GM18498 (cell line): ENCODE measurements around the gene PRPF40B.
"Not testable (repeated sequence)": the region's sequence is repeated elsewhere in the genome, so short reads cannot be mapped to it uniquely, and the experiment has no call there.

Experiments used
- ATAC-seq: cut with Tn5 transposase; IDR thresholded peaks from one replicate; pipeline ENCODE4 v1.9.1; 2021; ENCODE audit warnings: mild to moderate bottlenecking, moderate library complexity; ENCODE audit not compliant: unreplicated experiment

Gene PRPF40B

DNA sequence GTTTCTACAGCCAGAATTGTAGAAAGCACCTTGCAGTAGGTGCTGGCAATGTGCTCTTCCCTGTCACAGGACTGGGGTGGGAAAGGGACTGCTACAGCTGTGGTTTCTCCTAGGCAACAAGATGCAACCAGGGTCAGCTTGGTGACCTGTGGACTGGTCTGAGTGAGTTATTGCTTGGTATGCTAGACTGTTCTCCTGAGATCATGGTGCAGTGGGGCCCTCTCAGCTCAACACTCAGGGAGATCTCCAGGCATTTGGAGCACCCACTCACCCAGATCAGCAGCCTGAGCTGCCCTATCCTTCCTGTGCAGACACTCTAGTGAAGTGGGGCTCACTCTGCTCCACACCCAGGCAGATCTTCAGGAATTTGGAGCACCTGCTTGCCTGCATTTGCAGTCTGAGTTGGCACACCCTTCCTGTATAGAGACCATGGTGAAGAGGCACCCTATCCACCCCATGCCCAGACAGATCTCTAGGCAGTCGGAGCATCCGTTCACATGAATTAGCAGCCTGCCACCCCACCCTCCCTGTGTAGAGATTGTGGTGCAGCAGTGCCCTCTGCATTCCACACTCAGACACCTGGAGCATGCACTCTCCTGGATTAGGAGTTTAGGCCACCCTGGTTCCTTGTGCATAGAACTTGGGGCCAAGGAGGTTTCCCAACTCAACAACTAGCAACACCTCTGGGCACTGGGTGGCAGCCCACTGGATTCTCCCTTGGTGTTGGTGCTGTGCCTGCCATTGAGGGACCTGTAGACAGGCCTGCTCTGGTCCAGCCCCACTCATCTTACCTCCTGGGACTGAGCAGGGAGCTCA lies 14.1 kb upstream of the PRPF40B start:
- ATAC-seq, result no peak

DNA sequence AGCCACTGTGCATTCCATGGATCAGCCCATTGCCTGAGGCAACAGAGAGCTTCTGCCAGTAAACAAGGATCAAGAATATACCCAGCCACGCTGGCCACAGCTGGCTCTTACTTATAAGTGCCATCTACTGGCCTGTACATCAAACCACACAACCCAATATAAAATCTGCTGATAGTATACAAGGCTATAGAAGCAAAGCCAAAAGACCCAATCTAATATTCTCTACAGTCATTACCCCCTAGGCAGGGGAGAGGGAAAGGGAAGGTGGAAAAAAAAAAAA lies 13.5 kb upstream of the PRPF40B start:
- ATAC-seq, result no peak

DNA sequence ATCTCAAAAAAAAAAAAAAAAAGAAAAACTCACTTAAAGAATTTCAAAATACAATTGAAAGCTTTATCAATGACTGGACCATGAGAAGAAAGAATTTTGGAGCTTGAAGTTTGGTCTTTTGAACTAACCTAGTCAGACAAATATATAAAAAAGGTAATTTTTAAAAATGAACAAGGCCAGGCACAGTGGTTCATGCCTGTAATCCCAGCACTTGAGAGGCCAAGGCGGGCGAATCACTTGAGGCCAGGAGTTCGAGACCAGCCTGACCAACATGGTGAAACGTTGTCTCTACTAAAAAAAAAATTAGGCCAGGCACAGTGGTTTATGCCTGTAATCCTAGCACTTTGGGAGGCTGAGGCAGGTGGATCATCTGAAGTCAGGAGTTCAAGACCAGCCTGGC lies 12.6 kb upstream of the PRPF40B start:
- not testable (repeated sequence) for ATAC-seq

DNA sequence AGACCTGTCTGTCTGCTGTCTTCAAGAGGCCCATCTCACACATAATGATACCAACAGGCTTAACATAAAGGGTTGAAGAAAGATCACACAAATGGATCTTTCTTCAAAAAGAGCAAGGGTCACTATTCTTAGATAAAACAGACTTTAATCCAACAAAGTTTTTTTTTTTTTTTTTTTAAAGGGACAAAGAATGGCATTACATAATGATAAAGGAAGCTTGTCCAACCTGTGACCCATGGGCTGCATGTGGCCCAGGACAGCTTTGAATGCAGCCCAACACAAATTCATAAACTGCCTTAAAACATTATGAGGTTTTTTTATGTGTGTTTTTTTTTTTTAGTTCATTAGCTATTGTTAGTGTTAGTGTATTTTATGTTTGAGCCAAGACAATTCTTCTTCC lies 11.2 kb upstream of the PRPF40B start:
- ATAC-seq, result no peak

DNA sequence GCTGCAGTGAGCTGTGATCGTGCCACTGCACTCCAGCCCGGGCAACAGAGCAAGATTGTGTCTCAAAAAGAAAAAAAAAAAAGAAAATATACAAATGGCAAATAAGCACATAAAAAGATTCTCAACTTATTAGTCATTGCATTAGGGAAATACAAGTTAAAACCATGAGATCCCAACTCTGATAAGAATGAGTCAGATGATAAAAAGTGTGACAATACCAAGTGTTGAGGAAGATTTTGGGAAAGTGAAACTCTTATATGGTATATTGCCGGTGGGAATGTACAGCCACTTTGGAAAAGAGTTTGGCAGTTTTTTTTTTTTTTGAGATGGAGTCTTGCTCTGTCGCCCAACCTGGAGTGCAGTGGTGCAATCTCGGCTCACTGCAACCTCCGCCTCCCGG lies 7.6 kb upstream of the PRPF40B start:
- no peak for ATAC-seq

DNA sequence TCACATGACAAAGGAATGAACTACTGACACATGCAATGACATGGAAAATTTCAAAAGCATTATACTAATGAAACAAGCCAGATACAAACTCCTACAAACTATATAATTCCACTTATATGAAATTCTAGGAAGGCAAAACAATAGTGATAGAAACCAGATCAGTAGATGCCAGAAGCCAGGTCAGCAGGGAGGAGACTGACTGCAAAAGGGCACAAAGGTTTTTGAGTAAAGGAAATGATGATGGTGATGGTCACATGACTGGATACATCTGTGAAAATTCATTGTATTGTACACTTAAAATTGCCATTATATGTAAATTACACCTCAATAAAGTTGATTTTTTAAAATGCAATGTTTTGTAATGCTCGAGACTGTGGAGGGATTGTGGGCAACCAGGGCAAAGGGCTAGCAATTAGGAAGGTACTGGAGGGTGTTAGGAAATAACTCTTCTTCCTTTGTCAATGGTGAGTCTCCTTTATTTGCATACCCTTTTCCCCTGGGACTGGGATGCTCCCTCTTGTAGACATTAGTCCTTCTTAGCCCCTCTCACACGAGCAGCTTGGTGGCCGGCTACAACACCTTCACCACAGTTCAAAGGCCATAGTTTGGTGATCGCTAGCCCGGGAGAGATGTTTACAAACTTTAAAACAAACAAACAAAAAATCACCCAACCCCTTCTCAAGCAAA lies 6.7 kb upstream of the PRPF40B start:
- no peak for ATAC-seq

DNA sequence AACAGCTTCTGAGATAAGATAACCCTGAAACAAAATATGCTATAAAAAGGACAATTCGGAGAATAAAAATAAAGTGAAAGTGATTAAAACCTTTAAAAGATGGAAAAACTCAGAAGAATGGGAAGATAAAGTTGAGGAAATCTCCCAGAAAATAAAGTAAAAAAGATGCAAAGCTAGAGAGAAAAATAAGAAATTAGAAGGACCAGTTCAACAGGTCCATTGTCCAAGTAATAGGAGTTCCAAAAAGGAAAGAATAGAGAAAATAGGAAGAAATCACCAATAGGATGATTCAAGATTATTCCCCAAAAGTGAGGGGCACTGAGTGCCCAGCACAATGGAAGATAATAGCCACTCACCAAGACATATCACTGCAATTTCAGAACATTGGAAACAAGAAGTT lies 4.8 kb upstream of the PRPF40B start:
- no peak for ATAC-seq

DNA sequence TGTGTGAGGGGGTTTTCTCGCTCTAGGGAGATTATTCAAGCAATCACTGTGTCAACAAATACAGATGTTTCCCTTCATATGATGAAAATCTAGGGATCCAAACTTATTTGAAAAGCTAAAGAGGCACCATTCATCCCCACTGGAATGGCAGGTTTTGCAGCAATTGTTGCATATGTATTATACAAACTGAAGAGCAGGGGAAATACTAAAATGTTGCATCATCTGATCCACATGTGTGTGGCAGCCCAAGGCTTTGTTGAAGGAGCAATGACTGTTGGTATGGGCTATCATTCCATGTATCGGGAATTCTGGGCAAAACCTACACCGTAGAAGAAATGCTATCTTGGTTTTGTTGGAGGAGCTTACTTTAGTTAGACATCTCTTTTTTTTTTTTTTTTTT lies 4.1 kb upstream of the PRPF40B start:
- ATAC-seq, result no peak

DNA sequence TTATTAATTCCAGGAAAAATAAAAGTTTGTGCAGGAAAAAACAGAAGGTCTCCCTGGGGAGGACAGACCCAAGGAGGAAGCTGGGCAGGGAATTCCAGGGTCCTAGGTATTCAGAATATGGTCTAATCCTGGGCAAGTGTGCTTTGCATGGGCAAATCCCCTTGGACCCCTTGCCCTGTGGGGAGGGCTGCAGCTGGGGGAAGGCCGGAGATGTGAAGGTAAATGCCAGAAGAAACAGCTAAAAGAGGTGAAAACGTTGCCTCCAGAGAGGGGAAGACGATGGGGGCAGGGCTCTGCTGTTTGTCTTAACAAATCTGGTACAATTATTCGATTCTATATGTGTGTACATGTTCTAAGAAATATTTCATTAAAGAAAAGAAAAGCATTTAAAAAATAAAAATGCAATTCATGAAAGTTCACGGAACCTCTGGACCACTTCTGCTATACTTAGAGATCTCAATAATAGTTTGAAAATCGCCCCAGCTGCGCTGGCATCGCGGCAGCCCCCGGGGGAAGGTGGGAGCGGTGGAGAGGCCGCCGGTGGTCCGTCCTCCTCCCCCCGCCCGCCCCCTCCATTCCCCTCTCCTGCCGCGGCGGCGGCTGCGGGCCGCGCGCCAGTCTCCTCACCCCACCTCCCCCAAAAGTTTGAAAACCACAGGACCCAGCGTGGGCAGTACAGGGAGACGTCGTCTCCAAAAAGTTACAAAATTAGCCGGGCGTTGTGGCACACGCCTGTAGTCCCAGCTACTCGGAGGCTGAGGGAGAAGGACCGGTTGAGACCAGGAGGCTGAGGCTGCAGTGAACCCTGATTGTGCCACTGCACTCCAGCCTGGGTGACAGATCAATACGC lies 1.5 kb upstream of the PRPF40B start:
- ATAC-seq, result no peak

DNA sequence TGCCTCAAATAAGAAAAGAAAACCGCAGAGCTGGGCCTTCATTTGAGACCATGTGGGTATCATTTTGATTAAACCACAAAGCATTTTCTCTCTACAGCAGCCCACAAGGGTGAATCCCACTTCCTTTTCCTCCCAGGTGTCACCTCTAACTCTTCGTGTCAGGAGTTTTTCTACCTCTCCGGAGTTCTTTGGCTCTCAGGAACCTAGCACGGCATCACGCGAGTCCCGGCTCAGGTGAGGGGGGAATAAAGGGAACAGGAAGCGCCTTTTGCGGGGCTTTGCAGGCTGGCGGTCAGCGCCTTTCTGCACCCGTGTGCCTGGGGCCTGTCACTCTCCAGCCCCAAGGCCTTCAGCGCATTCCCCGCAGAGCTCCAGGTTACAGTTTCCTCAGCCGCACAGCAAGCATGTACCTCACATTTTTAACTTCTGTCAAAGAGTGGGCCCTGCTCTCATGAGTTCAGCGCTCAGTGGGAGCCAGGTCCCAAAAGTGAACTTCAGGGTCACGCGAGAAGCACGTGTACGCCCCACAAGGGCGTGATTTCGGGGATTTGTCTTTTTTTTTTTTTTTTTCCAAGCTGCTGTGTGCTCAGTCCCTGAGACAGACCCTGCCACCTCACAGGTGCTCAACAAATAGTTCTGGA lies 740 bp upstream of the PRPF40B start:
- ATAC-seq, result peak; percentile 33

DNA sequence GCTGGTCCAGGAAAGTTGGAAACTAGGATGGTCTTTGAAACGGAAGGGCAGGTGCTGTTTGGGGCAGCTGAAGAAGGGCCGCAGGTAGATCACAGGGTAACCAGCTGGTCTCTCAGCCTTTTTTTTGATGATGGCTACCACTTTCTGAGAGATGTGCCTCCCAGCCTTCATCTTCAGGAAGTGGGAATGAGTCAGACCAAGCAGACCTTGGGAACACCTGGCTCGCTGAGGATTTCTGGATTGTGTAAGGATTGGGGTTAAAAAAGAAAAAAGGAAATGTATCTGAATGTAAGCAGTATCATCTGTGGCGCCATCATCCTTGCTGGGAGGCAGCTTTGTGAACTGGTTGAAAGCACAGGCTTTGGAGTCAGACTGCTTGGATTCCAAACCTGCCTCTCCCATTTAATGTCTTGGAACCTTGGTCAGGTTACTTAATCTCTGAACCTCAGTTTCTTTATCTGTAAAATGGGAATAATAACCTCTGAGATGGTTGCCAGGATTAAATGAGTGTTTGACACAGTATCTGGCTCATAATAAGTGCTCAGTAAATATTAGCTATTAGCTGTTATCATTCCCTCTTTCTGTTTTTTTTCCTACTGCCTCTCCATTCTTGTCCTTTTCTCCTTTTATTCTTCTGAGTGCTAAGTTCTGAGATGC lies 1.7 kb downstream of the PRPF40B start:
- no peak for ATAC-seq

DNA sequence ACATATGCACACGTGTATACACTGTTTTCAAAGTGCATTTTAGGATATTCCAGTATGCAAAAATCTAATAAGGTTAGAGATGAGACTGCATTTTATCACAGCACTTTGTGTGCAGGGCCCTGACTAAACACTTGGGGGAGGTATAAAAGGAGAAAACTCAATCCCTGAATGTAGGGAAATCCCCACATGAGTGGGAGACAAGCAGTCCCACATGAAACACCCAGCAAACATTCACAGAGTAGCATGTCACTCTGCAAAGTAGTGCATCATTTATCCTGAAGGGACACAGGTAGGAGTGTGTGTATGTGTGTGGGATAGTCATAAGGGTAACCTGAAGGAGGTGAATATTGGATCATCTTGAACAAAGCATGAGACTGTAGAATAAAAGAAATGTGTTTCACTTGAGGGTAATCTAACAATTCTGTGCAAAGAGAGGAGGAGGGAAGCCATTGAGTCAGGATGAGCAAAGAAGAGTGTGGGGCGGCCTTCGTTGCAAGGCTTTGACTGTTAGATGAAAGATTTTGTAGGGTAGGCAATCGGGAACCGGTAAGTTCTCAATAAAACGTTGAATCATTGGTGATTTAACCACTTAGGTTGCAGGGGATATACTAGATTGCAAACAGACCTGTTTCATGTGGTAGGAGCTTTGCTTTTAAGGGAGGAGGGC lies 2.9 kb downstream of the PRPF40B start:
- ATAC-seq, result no peak

DNA sequence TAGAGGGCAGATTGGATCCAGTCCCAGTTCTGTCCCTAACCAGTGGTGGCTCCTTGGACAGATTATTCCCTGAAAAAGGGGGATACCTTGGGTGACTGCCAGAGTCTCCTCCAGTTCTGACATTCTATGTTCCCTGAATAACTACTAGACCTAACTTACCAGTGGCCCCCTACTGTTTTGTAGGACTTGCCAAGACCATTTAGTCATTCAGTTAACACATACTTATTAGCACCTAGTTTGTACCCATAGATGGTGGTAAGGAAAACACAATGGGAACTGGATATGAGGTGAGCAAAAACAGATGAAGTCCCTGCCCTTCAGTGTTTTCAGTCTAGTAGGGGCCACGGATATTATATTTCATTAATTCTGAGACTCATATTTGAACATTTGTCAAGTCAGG lies 3.5 kb downstream of the PRPF40B start:
- no peak for ATAC-seq

DNA sequence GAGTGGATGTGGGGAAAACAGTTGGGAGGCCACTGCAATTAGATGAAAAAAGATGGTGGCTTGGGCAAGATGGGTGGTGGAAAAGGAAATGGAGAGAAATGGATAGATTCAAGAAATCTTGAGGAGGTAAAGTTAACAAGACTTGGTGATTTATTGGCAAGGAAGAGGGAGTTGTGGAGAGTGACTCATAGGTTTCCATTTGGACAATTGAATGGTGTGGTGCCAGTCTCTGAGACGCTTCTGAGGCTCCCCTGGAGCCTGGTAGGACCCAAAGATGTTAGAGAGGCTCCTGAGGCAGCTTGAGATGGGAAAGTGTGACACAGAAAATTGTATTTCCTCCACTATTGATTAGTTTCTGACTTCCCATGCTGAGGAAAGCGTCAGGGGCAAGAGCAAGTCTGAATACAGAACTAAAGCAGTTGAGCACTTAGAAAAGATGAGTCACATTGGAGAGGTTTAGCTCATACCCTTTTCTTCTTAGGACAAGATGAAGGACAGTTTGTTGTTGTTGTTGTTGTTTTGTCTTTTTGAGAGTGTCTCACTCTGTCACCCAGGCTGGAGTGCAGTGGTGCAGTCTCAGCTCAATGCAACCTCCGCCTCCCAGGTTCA lies 4.5 kb downstream of the PRPF40B start:
- ATAC-seq, result no peak

DNA sequence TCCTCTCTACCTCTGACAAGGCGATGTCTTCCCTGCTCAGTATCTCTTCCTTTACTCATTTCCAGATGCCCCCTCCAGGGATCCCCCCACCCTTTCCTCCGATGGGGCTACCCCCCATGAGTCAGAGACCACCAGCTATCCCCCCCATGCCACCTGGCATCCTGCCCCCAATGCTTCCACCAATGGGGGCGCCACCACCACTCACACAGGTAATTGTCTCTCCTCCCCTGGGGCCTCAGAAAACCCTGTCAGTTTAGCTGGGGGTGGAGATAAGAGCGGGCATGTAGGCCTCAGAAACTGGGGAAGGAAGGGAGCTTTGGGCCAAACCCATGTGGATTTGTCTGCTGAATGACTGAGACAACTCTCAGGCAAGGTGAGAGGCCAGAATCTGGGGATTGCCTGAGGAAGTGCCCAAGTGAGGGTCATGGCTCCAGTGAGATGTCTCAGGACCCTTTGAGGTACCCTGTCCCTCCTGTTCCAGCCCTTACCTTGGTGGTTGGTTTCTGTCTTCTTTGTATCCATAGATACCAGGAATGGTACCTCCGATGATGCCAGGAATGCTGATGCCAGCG lies 8.1 kb downstream of the PRPF40B start:
- no peak for ATAC-seq

DNA sequence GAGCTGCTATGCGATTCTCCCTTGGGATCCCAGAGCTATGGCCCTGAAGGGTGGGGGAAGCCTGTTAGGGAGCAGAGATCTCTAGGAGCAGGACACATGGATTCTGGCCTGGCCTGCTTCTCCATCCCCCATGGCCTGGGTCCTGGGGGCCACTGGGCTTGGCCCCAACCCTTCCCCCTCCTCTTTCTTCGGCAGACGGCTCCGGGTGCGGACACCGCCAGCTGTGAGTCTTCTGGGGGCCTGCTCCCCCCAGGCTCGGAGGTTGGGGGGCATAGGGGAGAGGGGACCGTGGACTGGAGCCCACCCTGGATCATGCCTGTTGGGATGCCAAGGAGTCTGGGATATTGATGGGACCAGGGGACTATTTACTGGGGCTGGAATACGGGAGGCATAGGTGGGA lies 9.0 kb downstream of the PRPF40B start:
- ATAC-seq, result no peak

DNA sequence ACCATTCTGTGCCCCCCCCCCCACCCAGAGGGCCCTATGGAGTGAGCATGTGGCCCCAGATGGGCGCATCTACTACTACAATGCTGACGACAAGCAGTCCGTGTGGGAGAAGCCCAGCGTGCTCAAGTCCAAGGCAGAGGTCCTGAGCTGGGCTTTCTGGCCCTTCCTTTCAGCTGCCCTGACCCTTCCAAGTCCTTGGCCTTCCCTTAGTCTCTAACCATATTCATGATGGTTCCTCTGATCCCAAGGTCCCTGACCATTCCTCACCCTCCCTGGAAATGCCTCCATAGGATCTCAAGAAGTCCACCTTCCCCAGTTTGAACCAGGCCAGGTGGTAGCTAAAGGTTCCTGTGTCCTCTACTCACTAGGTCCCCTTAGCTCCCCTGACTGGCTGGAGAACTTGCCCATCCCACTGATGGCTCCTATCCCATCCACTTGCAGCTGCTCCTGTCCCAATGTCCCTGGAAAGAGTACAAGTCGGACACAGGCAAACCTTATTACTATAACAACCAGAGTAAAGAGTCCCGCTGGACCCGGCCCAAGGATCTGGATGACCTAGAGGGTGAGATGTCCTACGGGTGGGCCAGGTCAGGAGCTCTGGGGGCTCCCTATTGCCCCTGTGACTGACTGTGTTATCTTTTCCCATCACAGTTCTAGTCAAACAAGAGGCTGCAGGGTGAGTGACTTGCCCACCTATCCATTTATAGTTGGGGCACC lies 9.8 kb downstream of the PRPF40B start:
- no peak for ATAC-seq

DNA sequence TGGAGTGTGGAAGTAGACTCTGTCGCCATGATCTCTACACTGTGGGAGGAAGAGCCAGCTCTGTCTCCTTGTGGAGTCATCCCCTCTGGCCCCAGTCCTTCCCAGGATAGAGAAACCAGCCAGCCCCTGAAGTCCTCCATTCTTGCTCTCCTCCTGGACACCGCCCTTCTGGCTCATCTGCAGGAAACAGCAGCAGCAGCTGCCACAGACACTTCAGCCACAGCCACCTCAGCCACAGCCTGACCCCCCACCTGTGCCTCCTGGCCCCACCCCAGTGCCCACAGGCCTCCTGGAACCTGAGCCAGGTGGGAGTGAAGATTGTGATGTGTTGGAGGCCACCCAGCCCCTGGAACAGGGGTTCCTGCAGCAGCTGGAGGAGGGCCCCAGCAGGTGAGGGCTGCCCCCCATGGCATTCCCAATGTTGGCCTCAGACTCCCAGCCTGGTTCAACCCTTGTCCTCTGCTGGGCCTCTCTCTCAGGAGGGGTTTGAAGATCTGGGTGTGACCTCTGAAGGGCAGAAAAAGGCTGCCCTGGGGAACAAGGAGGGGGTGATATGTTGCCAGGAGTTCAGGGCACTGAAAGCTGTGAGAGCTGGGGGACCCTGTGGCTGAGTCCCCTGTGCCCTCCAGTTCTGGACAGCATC lies 10.5 kb downstream of the PRPF40B start:
- ATAC-seq, result no peak
